HK-2 (cell line): Measurements from ENCODE around the gene CLEC6A.
"Not testable (repeated sequence)": the region's sequence is repeated elsewhere in the genome, so short reads cannot be mapped to it uniquely, and the experiment has no call there.

Source experiments
- DNase-seq: peaks from one replicate; pipeline ENCODE4 v3.0.0-alpha.2; 2018; ENCODE audit not compliant: unreplicated experiment

Gene CLEC6A

GRCh38 chr12:8455727-8456360, at the start of gene CLEC6A:
TSS of gene CLEC6A (plus strand) at chr12:8455962. CDS start at chr12:8456112, 150 bp downstream.
- no peak for DNase-seq

GRCh38 chr12:8419576-8419975, 36.2 kb upstream of the CLEC6A start:
- DNase-seq, result not testable (repeated sequence)

- DNase-seq, result no peak
These were observed 35.3 kb upstream of the CLEC6A start for GRCh38 chr12:8420506-8420905.

GRCh38 chr12:8444536-8445278, 11.1 kb upstream of the CLEC6A start:
- DNase-seq, result not testable (repeated sequence)

GRCh38 chr12:8445731-8446130, 10.0 kb upstream of the CLEC6A start:
- DNase-seq, result no peak

GRCh38 chr12:8446642-8447547, 8.9 kb upstream of the CLEC6A start:
- DNase-seq, result no peak

GRCh38 chr12:8449355-8449859, 6.4 kb upstream of the CLEC6A start:
- DNase-seq, result peak; percentile 13

- DNase-seq, result no peak
These were observed 3.7 kb upstream of the CLEC6A start for GRCh38 chr12:8452036-8452435.

- DNase-seq, result no peak
These were observed 2.7 kb upstream of the CLEC6A start for GRCh38 chr12:8453021-8453513.

GRCh38 chr12:8453796-8454195, 2.0 kb upstream of the CLEC6A start:
- DNase-seq, result no peak

- no peak for DNase-seq
These were observed 491 bp upstream of the CLEC6A start for GRCh38 chr12:8455271-8455670.

- DNase-seq, result no peak
These were observed 5.7 kb downstream of the CLEC6A start for GRCh38 chr12:8461426-8461825.

- no peak for DNase-seq
These were observed 9.7 kb downstream of the CLEC6A start for GRCh38 chr12:8465301-8465996.

- DNase-seq, result no peak
These were observed 10.5 kb downstream of the CLEC6A start for GRCh38 chr12:8466241-8466640.

- no peak for DNase-seq
These were observed 15.3 kb downstream of the CLEC6A start for GRCh38 chr12:8471090-8471489.

- no peak for DNase-seq
These were observed 19.9 kb downstream of the CLEC6A start for GRCh38 chr12:8475508-8476203.

GRCh38 chr12:8482571-8483061, 26.9 kb downstream of the CLEC6A start:
- no peak for DNase-seq

GRCh38 chr12:8483079-8483478, 27.3 kb downstream of the CLEC6A start:
- DNase-seq, result no peak

GRCh38 chr12:8491646-8492530, 36.1 kb downstream of the CLEC6A start:
- no peak for DNase-seq

- no peak for DNase-seq
These were observed 37.3 kb downstream of the CLEC6A start for GRCh38 chr12:8493084-8493483.
